CD14-positive monocyte (primary cell): ENCODE measurements around the gene FAM184A. TPM values are rescaled to one million over a fixed set of nuclear protein-coding genes. Genes with fewer than 3 reads are reported as not detected.

ENCODE experiments used
- DNase-seq, 3 donors: peaks; one replicate each; pipeline ENCODE4 v3.0.0-alpha.2; 2011 to 2022
- H2AFZ ChIP-seq: 2 replicates; pipeline ENCODE4 v1.6.0; 2012; ENCODE audit warnings: mild to moderate bottlenecking, low read depth, low read length, inconsistent platforms; ENCODE audit not compliant: insufficient read depth, poor library complexity, severe bottlenecking
- H3K27ac ChIP-seq, 2 donors: 1 replicate in 1 of 2; 2 replicates in 1 of 2; pipeline ENCODE4 v1.5.1; 2012 to 2013; ENCODE audit warnings: low read length in 2 of 2, control low read depth in 1 of 2, inconsistent platforms in 1 of 2, low read depth in 1 of 2, mild to moderate bottlenecking in 1 of 2
- H3K27me3 ChIP-seq, 2 donors: one replicate each; pipeline versions ENCODE4 v1.6.0 to v1.6.1; 2011 to 2013; ENCODE audit warnings: low read length in 2 of 2; ENCODE audit not compliant: control insufficient read depth in 2 of 2, insufficient read depth in 2 of 2
- H3K36me3 ChIP-seq, 2 donors: replicated peaks in 1 of 2; 1 replicate in 1 of 2; 2 replicates in 1 of 2; pipeline versions ENCODE4 v1.5.1 to v1.6.1; 2012 to 2013; ENCODE audit warnings: low read length in 2 of 2, control low read depth in 1 of 2, inconsistent platforms in 1 of 2, mild to moderate bottlenecking in 1 of 2; ENCODE audit not compliant: insufficient read depth in 2 of 2, control insufficient read depth in 1 of 2
- H3K4me1 ChIP-seq, 2 donors: 1 replicate in 1 of 2; 2 replicates in 1 of 2; pipeline versions ENCODE4 v1.5.1 to v1.6.1; 2012 to 2013; ENCODE audit warnings: low read length in 2 of 2, control low read depth in 1 of 2, inconsistent platforms in 1 of 2, mild to moderate bottlenecking in 1 of 2, moderate library complexity in 1 of 2; ENCODE audit not compliant: insufficient read depth in 2 of 2, control insufficient read depth in 1 of 2
- H3K4me2 ChIP-seq: replicated peaks from 2 replicates; pipeline ENCODE3; 2012; ENCODE audit warnings: low read length, moderate library complexity, mild to moderate bottlenecking; ENCODE audit not compliant: poor library complexity, severe bottlenecking; ENCODE audit errors: extremely low read depth
- H3K4me3 ChIP-seq, 3 experiments: fragments of 200-600 bp in 1 of 3; sonication (generic) in 1 of 3; replicated peaks in 1 of 3; 1 replicate in 2 of 3; 2 replicates in 1 of 3; pipeline ENCODE4 v1.5.1; 2011 to 2013; ENCODE audit warnings: low read length in 3 of 3, mild to moderate bottlenecking in 3 of 3, control low read depth in 2 of 3, low read depth in 2 of 3, inconsistent platforms in 1 of 3, moderate library complexity in 1 of 3
- H3K79me2 ChIP-seq: 2 replicates; pipeline ENCODE4 v1.6.0; 2012; ENCODE audit warnings: mild to moderate bottlenecking, control low read depth, inconsistent platforms, low read length, moderate library complexity; ENCODE audit not compliant: insufficient read depth
- H3K9ac ChIP-seq: 2 replicates; pipeline ENCODE4 v1.6.0; 2017; ENCODE audit warnings: low read length, mild to moderate bottlenecking; ENCODE audit not compliant: insufficient read depth, poor library complexity, severe bottlenecking
- H3K9me3 ChIP-seq, 2 donors: replicated peaks in 1 of 2; 1 replicate in 1 of 2; 2 replicates in 1 of 2; pipeline versions ENCODE4 v1.5.1 to v1.6.1; 2012 to 2013; ENCODE audit warnings: low read length in 2 of 2, control low read depth in 1 of 2; ENCODE audit not compliant: control insufficient read depth in 1 of 2, insufficient read depth in 1 of 2
- H4K20me1 ChIP-seq: 2 replicates; pipeline ENCODE4 v1.6.0; 2012; ENCODE audit warnings: mild to moderate bottlenecking, low read length, control low read depth, moderate library complexity; ENCODE audit not compliant: insufficient read depth
- H3K27ac Mint-ChIP-seq, 7 donors: one replicate each; pipeline ENCODE4 v1.8.0; 2020; ENCODE audit warnings: mild to moderate bottlenecking in 7 of 7, mixed read lengths in 7 of 7, moderate library complexity in 6 of 7, inconsistent platforms in 2 of 7
- H3K27me3 Mint-ChIP-seq, 3 donors: one replicate each; pipeline ENCODE4 v1.8.0; 2021 to 2022; ENCODE audit warnings: low read depth in 3 of 3, mild to moderate bottlenecking in 3 of 3, mixed read lengths in 3 of 3, moderate library complexity in 3 of 3, inconsistent platforms in 1 of 3
- H3K36me3 Mint-ChIP-seq, 2 donors: one replicate each; pipeline ENCODE4 v1.8.0; 2020; ENCODE audit warnings: mixed read lengths in 2 of 2, inconsistent platforms in 1 of 2, mild to moderate bottlenecking in 1 of 2
- H3K4me1 Mint-ChIP-seq: one replicate; pipeline ENCODE4 v1.8.0; 2020; ENCODE audit warnings: mild to moderate bottlenecking, mixed read lengths
- H3K4me3 Mint-ChIP-seq, 2 donors: one replicate each; pipeline ENCODE4 v1.8.0; 2020; ENCODE audit warnings: mild to moderate bottlenecking in 2 of 2, mixed read lengths in 2 of 2, moderate library complexity in 1 of 2
- H3K9me3 Mint-ChIP-seq, 7 donors: one replicate each; pipeline ENCODE4 v1.8.0; 2020 to 2022; ENCODE audit warnings: mixed read lengths in 7 of 7, mild to moderate bottlenecking in 6 of 7, moderate library complexity in 6 of 7, inconsistent platforms in 2 of 7
- WGBS: methylation state at CpG from one replicate; pipeline ENCODE4 v1.1.5; 2013; ENCODE audit warnings: missing lambda C conversion rate; ENCODE audit not compliant: insufficient coverage; 5-methylcytosine and 5-hydroxymethylcytosine counted together
- intact Hi-C, 2 donors: fragments of 100-400 bp; cut with micrococcal nuclease; formaldehyde crosslinking; loops; one replicate each; pipeline versions ENCODE4 v1.15.0 to v1.15.1; 2023
- polyA plus RNA-seq, 3 donors: library from polyadenylated mRNA; depleted of rRNA in 1 of 3; unstranded in 2 of 3; stranded (reverse) in 1 of 3; fragments of 300-500 nt in 2 of 3; fragments of >200 nt in 1 of 3; fragmentation: Illumina TruSeq in 2 of 3; gene quantifications; 1 replicate in 2 of 3; 2 replicates in 1 of 3; pipeline ENCODE4 v1.2.3, GENCODE V29; 2012 to 2021
- TF ChIP-seq, protein P1 (sequence below): fragments of 200-600 bp; IDR thresholded peaks from one replicate; pipeline ENCODE4 v1.8.0; 2022; ENCODE audit warnings: antibody characterized with exemption, mild to moderate bottlenecking

The FAM184A gene
- polyA plus RNA-seq, 3 donors, result not detected

DNA sequence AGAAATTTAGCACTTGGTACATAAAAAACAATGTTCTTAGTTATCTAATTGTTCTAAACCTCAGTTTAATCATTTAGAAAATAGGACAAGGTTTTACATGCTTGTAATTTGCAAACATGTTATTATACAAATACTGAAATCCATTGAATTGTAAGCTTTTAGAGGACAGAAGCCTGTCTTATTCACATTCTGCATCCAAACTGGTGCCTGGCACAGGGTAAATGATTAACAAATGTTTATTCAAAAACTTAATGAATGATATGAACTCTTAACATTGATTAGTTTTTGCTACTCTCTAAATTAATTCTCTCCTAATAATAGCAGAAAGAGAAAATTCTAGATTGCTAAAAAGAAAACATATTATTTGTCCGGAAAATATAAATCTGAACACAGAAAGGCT lies 85.1 kb downstream of the FAM184A start:
- Histone ChIP-seq H3K79me2 (no peaks in the 10 kb centered on the region), H3K9ac (no peak overlapping the region), H3K27me3 (no peaks in the 10 kb centered on the region), H3K36me3 (no peaks in the 10 kb centered on the region), H2AFZ (no peak overlapping the region), H3K4me1 (no peaks in the 10 kb centered on the region), H3K4me3 (no peak overlapping the region), H3K27ac (no peak overlapping the region), H3K4me2 (no peak overlapping the region), H3K9me3 (no peaks in the 10 kb centered on the region), H4K20me1 (no peaks in the 10 kb centered on the region)
- Mint-ChIP-seq H3K4me3 (no peak overlapping the region), H3K9me3 (peaks cover 0 to 3% (median 0%) of the 10 kb centered on the region in 7 donors), H3K36me3 (no peaks in the 10 kb centered on the region), H3K27me3 (peaks cover 0 to 2% (median 0%) of the 10 kb centered on the region in 3 donors), H3K4me1 (no peaks in the 10 kb centered on the region), H3K27ac (no peak overlapping the region)
- WGBS, result no CpG with 5 or more reads among the region's 1 CpG
- DNase-seq, result no peak
- TF ChIP-seq, protein P1, sequence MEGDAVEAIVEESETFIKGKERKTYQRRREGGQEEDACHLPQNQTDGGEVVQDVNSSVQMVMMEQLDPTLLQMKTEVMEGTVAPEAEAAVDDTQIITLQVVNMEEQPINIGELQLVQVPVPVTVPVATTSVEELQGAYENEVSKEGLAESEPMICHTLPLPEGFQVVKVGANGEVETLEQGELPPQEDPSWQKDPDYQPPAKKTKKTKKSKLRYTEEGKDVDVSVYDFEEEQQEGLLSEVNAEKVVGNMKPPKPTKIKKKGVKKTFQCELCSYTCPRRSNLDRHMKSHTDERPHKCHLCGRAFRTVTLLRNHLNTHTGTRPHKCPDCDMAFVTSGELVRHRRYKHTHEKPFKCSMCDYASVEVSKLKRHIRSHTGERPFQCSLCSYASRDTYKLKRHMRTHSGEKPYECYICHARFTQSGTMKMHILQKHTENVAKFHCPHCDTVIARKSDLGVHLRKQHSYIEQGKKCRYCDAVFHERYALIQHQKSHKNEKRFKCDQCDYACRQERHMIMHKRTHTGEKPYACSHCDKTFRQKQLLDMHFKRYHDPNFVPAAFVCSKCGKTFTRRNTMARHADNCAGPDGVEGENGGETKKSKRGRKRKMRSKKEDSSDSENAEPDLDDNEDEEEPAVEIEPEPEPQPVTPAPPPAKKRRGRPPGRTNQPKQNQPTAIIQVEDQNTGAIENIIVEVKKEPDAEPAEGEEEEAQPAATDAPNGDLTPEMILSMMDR, result no peak
- intact Hi-C loops, result no loop called here

DNA sequence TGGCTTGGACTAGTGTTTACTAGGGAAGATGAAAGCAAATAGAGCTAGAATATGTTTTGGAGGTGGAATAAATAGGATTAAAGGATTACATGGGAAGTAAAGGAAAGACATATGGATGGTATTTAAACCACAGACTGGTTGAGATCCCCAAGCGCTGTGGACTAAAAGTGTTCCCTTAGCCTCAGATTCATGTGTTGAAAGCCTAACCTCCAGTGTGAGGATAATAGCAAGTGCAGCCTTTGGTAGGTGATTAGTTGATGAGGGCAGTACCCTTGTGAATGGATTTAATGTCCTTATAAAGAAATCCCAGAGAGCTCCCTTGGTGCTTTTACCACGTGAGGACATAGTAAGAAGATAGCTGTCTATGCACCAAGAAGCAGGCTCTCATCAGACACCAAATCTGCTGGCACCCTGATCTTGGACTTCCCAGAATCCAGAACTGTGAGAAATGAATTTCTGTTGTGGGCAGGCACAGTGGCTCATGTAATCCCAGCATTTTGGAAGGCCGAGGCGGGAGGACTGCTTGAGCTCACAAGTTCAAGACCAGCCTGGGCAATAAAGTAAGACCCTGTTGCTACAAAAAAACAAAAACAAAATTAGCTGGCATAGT lies 86.2 kb downstream of the FAM184A start:
- H3K27ac Mint-ChIP-seq, result no peak overlapping the region
- 100% methylated on average over 4 of the region's 4 CpGs for WGBS
- intact Hi-C loops, result no loop called here
- no peak overlapping the region for H3K9ac ChIP-seq
- peaks cover 0 to 3% (median 0%) of the 10 kb centered on the region in 7 donors for H3K9me3 Mint-ChIP-seq
- H3K4me1 ChIP-seq, result no peaks in the 10 kb centered on the region
- H3K27me3 Mint-ChIP-seq, result peaks cover 0 to 2% (median 0%) of the 10 kb centered on the region in 3 donors
- no peak overlapping the region for H3K4me3 ChIP-seq
- no peaks in the 10 kb centered on the region for H4K20me1 ChIP-seq
- no peak overlapping the region for H3K27ac ChIP-seq
- no peaks in the 10 kb centered on the region for H3K36me3 ChIP-seq
- DNase-seq, result no peak
- no peak overlapping the region for H2AFZ ChIP-seq
- H3K27me3 ChIP-seq, result no peaks in the 10 kb centered on the region
- TF ChIP-seq, protein P1, result no peak
- no peaks in the 10 kb centered on the region for H3K9me3 ChIP-seq
- no peaks in the 10 kb centered on the region for H3K36me3 Mint-ChIP-seq
- H3K79me2 ChIP-seq, result no peaks in the 10 kb centered on the region
- H3K4me2 ChIP-seq, result no peak overlapping the region
- H3K4me1 Mint-ChIP-seq, result no peaks in the 10 kb centered on the region
- no peak overlapping the region for H3K4me3 Mint-ChIP-seq
